Stimulated activated memory B cell treated with anti-CD40 and anti-IgM and Interleukin-4, amounts not matched to agents 10 μg/mL and 1 μg/mL and 100 μg/mL, for 72 hours (primary cell): ENCODE results near the gene CLCN7.

Source experiments
- ATAC-seq: fragments of 150-1000 bp; cut with Tn5 transposase; 2 replicates; pipeline ENCODE4 v1.10.0; 2021
- H3K27ac Mint-ChIP-seq: one replicate; pipeline ENCODE4 v1.8.0; 2022; ENCODE audit warnings: mild to moderate bottlenecking, mixed read lengths
- H3K27me3 Mint-ChIP-seq: one replicate; pipeline ENCODE4 v1.8.0; 2022; ENCODE audit warnings: mixed read lengths
- H3K36me3 Mint-ChIP-seq: one replicate; pipeline ENCODE4 v1.8.0; 2022; ENCODE audit warnings: mixed read lengths
- H3K4me1 Mint-ChIP-seq: one replicate; pipeline ENCODE4 v1.8.0; 2022; ENCODE audit warnings: mixed read lengths
- H3K4me3 Mint-ChIP-seq: one replicate; pipeline ENCODE4 v1.8.0; 2022; ENCODE audit warnings: mild to moderate bottlenecking, moderate library complexity, mixed read lengths
- H3K9me3 Mint-ChIP-seq: one replicate; pipeline ENCODE4 v1.8.0; 2022; ENCODE audit warnings: mixed read lengths

The CLCN7 gene

GRCh38 chr16:1408171-1408837 lies 66.5 kb downstream of the CLCN7 start:
- peak; percentile 95 for ATAC-seq
- no peaks in the 10 kb centered on the region for H3K27me3 Mint-ChIP-seq
- peaks cover 44% of the 10 kb centered on the region for H3K4me1 Mint-ChIP-seq
- peaks cover 21% of the 10 kb centered on the region for H3K36me3 Mint-ChIP-seq
- H3K27ac Mint-ChIP-seq, result peak overlapping the region; percentile 75
- no peaks in the 10 kb centered on the region for H3K9me3 Mint-ChIP-seq
- H3K4me3 Mint-ChIP-seq, result peak overlapping the region; percentile 94

DNA sequence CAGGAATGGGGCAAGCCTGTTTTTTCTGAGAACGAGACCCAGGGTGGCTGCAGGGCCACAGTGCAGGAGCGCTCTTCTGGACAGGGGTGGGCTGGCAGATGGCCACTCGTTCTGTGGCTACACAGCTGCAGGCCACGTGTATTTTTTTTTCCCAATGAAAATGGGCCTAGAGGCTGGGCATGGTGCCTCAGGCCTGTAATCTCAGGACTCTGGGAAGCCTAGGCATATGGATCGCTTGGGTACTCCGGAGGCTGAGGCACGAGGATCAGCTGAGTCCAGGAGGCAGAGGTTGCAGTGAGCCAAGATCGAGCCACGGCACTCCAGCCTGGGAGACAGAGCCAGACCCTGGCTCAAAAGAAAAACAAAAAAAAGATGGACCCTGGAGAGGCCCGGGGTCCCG lies 67.1 kb downstream of the CLCN7 start:
- Mint-ChIP-seq H3K9me3 (no peaks in the 10 kb centered on the region), H3K27ac (peak overlapping the region; percentile 75), H3K27me3 (no peaks in the 10 kb centered on the region), H3K4me1 (peaks cover 44% of the 10 kb centered on the region), H3K36me3 (peaks cover 26% of the 10 kb centered on the region), H3K4me3 (peak overlapping the region; percentile 94)
- no peak for ATAC-seq

DNA sequence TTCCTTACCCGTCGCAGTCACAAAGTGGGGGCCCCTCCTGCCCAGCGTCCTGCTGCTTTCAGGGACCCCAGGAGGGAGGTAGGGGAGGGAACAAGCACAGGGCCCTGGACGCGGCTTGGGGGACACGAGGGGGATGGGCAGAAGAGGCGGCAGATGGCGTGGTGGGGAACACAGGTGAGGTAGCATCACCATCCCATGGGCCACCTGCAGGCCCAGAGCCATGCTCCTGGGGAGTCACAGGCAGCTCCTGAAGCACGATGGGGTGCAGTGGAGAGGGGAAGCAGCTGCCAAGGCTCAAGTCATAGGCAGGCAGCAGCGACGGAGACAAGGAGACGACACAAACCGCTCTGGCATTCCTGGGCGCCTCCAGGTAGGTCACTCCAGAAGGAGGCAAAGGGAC lies 71.1 kb downstream of the CLCN7 start:
- no peak for ATAC-seq
- Mint-ChIP-seq H3K27me3 (no peaks in the 10 kb centered on the region), H3K9me3 (no peaks in the 10 kb centered on the region), H3K4me1 (peaks cover 28% of the 10 kb centered on the region), H3K27ac (no peak overlapping the region), H3K4me3 (no peak overlapping the region), H3K36me3 (peaks cover 46% of the 10 kb centered on the region)

- no peak overlapping the region for H3K27ac Mint-ChIP-seq
- H3K4me1 Mint-ChIP-seq, result peaks cover 21% of the 10 kb centered on the region
- H3K4me3 Mint-ChIP-seq, result no peak overlapping the region
- peaks cover 53% of the 10 kb centered on the region for H3K36me3 Mint-ChIP-seq
- no peaks in the 10 kb centered on the region for H3K27me3 Mint-ChIP-seq
- H3K9me3 Mint-ChIP-seq, result no peaks in the 10 kb centered on the region
- ATAC-seq, result no peak
Measured at GRCh38 chr16:1403036-1403435, 71.8 kb downstream of the CLCN7 start.

DNA sequence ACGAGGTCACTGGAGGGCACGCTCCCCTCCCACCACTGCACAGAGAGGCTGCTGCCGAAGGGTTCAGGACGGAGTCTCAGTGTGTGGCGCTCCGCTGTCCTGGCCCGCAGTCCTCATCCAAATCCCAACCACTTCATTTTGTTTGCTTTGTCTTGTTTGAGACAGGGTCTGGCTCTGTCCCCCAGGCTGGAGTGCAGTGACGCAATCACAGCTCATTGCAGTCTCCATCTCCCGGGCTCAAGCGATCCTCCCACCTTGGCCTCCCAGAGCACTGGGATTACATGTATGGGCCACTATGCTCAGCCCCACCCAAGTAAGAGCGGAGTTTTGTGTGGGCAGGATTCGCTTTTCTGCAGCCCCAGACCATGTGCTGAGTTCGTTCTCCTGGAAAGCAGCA lies 73.1 kb downstream of the CLCN7 start:
- H3K36me3 Mint-ChIP-seq, result peaks cover 56% of the 10 kb centered on the region
- no peak for ATAC-seq
- no peak overlapping the region for H3K27ac Mint-ChIP-seq
- H3K4me1 Mint-ChIP-seq, result peaks cover 8% of the 10 kb centered on the region
- H3K27me3 Mint-ChIP-seq, result no peaks in the 10 kb centered on the region
- H3K9me3 Mint-ChIP-seq, result no peaks in the 10 kb centered on the region
- no peak overlapping the region for H3K4me3 Mint-ChIP-seq

DNA sequence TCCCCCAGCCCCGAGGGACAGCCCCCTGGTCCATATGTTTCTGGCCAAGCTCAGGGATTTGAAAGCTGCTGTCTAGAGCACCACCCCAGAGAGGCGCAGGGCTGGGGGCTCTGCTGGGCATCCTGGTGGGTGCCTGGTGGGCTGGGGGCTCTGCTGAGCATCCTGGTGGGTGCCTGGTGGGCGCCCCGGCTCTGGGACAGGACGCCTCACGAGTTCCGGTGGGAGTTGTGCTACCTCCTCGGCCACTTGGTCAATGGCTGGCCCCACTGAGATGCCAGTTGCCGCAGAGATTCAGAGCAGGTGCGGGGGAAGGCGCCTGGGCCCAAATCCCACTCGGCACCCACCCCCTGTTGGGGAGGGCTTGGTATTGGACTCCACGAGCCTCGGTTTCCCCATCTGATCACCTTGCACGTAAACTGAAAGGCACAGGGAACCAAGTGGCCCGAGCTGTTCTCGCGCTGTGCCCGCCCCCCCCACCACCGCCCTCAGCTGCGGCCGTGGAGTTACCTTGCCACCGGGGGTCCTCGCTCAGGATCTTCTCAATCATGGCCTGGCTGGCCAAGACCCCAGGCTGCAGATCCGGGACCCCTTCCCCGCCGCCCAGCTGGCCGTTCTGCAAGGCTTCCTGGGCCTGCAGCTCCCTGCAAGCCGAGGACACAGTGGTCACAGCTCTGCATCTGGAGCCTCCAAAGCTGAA lies 73.6 kb downstream of the CLCN7 start:
- no peak for ATAC-seq
- H3K36me3 Mint-ChIP-seq, result peaks cover 59% of the 10 kb centered on the region
- peaks cover 7% of the 10 kb centered on the region for H3K4me1 Mint-ChIP-seq
- H3K4me3 Mint-ChIP-seq, result no peak overlapping the region
- H3K9me3 Mint-ChIP-seq, result no peaks in the 10 kb centered on the region
- no peak overlapping the region for H3K27ac Mint-ChIP-seq
- H3K27me3 Mint-ChIP-seq, result no peaks in the 10 kb centered on the region

DNA sequence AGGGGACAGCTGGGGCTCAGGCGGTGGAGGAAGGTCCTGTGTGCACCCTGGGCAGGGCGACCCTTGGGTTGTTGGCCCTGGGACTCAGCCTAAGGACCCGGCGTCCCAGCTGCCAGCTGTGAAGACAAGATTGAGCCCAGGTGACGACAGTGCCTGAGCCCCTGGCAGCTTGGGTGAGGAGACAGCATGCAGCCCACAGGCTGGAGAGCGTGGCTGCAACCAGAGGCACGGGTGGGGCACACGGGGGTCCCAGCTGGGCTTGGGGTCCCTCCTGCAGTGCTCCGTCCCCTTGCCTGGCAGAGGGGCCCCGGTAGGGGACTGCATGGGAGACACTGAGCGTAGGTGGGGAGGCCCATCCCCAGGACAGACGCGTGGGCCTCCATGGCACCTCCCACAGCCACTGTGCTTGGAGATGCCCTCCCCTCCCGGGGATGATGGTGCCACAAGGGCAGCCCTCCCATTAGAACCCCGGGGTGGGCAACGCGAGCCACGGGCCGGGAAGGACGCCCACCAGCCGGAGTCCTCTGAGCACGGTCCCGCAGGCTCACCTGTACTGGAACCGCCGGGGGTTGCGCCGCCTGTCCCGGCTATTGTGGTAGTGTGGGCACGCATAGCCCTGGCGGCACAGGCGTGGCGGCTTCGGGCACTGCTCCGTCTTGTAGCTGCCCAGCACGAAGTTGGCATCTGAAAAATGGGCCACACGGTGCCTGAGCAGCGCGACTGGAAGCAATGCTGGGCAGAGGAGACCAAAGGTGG lies 75.8 kb downstream of the CLCN7 start:
- Mint-ChIP-seq H3K27ac (no peak overlapping the region), H3K27me3 (no peaks in the 10 kb centered on the region), H3K9me3 (no peaks in the 10 kb centered on the region), H3K4me3 (no peak overlapping the region), H3K4me1 (no peaks in the 10 kb centered on the region), H3K36me3 (peaks cover 49% of the 10 kb centered on the region)
- no peak for ATAC-seq

GRCh38 chr16:1398351-1398750 lies 76.5 kb downstream of the CLCN7 start:
- H3K4me3 Mint-ChIP-seq, result no peak overlapping the region
- no peaks in the 10 kb centered on the region for H3K9me3 Mint-ChIP-seq
- no peaks in the 10 kb centered on the region for H3K27me3 Mint-ChIP-seq
- H3K4me1 Mint-ChIP-seq, result no peaks in the 10 kb centered on the region
- no peak for ATAC-seq
- H3K36me3 Mint-ChIP-seq, result peaks cover 45% of the 10 kb centered on the region
- H3K27ac Mint-ChIP-seq, result no peak overlapping the region

GRCh38 chr16:1397779-1398178 lies 77.0 kb downstream of the CLCN7 start:
- Mint-ChIP-seq H3K4me1 (no peaks in the 10 kb centered on the region), H3K36me3 (peaks cover 43% of the 10 kb centered on the region), H3K4me3 (no peak overlapping the region), H3K27ac (no peak overlapping the region), H3K27me3 (no peaks in the 10 kb centered on the region), H3K9me3 (no peaks in the 10 kb centered on the region)
- no peak for ATAC-seq

DNA sequence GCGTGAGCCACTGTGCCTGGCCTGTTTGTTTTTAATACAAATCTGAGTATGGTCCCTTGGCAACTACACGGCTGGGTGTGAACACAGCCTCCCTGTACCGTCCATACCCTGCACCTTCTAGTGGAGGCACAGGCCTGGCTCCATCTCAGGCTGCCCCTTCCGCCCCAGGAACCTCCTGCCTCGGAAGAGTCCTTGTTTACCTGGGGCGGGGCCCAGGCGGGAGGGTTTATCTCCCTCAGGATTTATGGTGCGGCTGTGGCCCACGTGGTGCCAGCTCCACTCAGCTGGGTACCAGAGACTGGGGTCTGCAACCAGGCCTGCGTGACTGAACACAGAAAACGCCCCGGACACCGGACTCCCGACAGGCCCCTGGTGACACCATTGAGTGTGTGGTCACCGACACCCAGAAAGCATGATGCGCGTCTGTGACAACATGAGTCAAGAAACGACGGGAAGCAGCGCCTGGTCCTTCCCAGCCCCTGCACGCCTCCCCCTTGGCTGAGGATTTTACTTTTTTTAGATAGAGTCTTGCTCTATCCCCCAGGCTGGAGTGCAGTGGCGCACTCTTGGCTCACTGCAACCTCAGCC lies 79.3 kb downstream of the CLCN7 start:
- peaks cover 30% of the 10 kb centered on the region for H3K36me3 Mint-ChIP-seq
- ATAC-seq, result no peak
- H3K4me1 Mint-ChIP-seq, result no peaks in the 10 kb centered on the region
- no peaks in the 10 kb centered on the region for H3K9me3 Mint-ChIP-seq
- no peak overlapping the region for H3K4me3 Mint-ChIP-seq
- H3K27me3 Mint-ChIP-seq, result no peaks in the 10 kb centered on the region
- H3K27ac Mint-ChIP-seq, result no peak overlapping the region
